B cell (primary cell): Measurements from ENCODE around the gene RNF227. TPM values are rescaled to one million over a fixed set of nuclear protein-coding genes. Genes with fewer than 3 reads are reported as not detected.
"Not testable (repeated sequence)": the region's sequence is repeated elsewhere in the genome, so short reads cannot be mapped to it uniquely, and the experiment has no call there.

Experiments
- ATAC-seq: fragments of 200-7000 bp; cut with Tn5 transposase; one replicate; pipeline ENCODE4 v1.10.0; 2021; ENCODE audit warnings: low read depth, mild to moderate bottlenecking, moderate number of reproducible peaks, moderate library complexity
- CTCF ChIA-PET: fragments of 350-600 bp; sonication (Branson Sonifier 250); formaldehyde crosslinking; loops from one replicate; lab custom pipeline; 2021; ENCODE audit warnings: antibody characterized with exemption, inconsistent platforms; lab: Charles Lee
- POLR2A ChIA-PET: fragments of 350-600 bp; sonication (Branson Sonifier 250); formaldehyde crosslinking; loops from one replicate; lab custom pipeline; 2021; ENCODE audit warnings: antibody characterized with exemption; lab: Charles Lee
- DNase-seq: peaks from one replicate; pipeline ENCODE4 v3.0.0; 2013
- H2AFZ ChIP-seq: 2 replicates; pipeline ENCODE4 v1.6.1; 2012; ENCODE audit warnings: mild to moderate bottlenecking, low read depth, low read length; ENCODE audit not compliant: insufficient read depth, poor library complexity, severe bottlenecking
- H3K27ac ChIP-seq, 2 donors: 1 replicate in 1 of 2; 2 replicates in 1 of 2; pipeline ENCODE4 v1.5.1; 2012 to 2013; ENCODE audit warnings: low read length in 2 of 2, mild to moderate bottlenecking in 2 of 2, moderate library complexity in 1 of 2
- H3K27me3 ChIP-seq, 4 experiments: fragments of 200-600 bp in 1 of 4; sonication (generic) in 1 of 4; replicated peaks in 1 of 4; 1 replicate in 2 of 4; 2 replicates in 2 of 4; pipeline versions ENCODE4 v1.6.1 to v1.7.0; 2013 to 2016; ENCODE audit warnings: low read length in 3 of 4, mild to moderate bottlenecking in 2 of 4, mixed read lengths in 1 of 4, moderate library complexity in 1 of 4; ENCODE audit not compliant: insufficient read depth in 4 of 4, control insufficient read depth in 3 of 4; ENCODE audit errors: control extremely low read depth in 1 of 4
- H3K36me3 ChIP-seq, 2 experiments: replicated peaks in 1 of 2; 1 replicate in 1 of 2; 2 replicates in 1 of 2; pipeline versions ENCODE4 v1.6.1 to v1.7.1; 2013; ENCODE audit warnings: low read length in 1 of 2; ENCODE audit not compliant: insufficient read depth in 2 of 2, control insufficient read depth in 1 of 2; ENCODE audit errors: control extremely low read depth in 1 of 2, extremely low read depth in 1 of 2
- H3K4me1 ChIP-seq, 2 donors: fragments of 200-600 bp in 1 of 2; sonication (generic) in 1 of 2; 1 replicate in 1 of 2; 2 replicates in 1 of 2; pipeline versions ENCODE4 v1.5.1 to v1.6.1; 2013 to 2017; ENCODE audit warnings: low read length in 2 of 2; ENCODE audit not compliant: control insufficient read depth in 2 of 2, insufficient read depth in 2 of 2
- H3K4me2 ChIP-seq: replicated peaks from 2 replicates; pipeline ENCODE3; 2012; ENCODE audit warnings: mild to moderate bottlenecking, low read depth, low read length; ENCODE audit not compliant: poor library complexity, severe bottlenecking
- H3K4me3 ChIP-seq, 5 experiments: fragments of 200-600 bp in 1 of 5; sonication (generic) in 1 of 5; 1 replicate in 3 of 5; 2 replicates in 2 of 5; pipeline versions ENCODE4 v1.5.1 to v1.7.0; 2011 to 2016; ENCODE audit warnings: low read length in 4 of 5, mild to moderate bottlenecking in 4 of 5, low read depth in 2 of 5, control low read depth in 1 of 5, moderate library complexity in 1 of 5; ENCODE audit not compliant: insufficient read depth in 1 of 5; ENCODE audit errors: control extremely low read depth in 1 of 5, extremely low read depth in 1 of 5
- H3K79me2 ChIP-seq: fragments of 200-600 bp; sonication (generic); one replicate; pipeline ENCODE4 v1.6.0; 2016; ENCODE audit warnings: low read length; ENCODE audit not compliant: control insufficient read depth, insufficient read depth
- H3K9ac ChIP-seq: fragments of 200-600 bp; sonication (generic); 2 replicates; pipeline ENCODE4 v1.6.1; 2017; ENCODE audit warnings: mild to moderate bottlenecking, low read length, moderate library complexity
- H3K9me3 ChIP-seq, 3 donors: one replicate each; pipeline versions ENCODE4 v1.6.1 to v1.7.1; 2013; ENCODE audit warnings: low read length in 2 of 3; ENCODE audit not compliant: control insufficient read depth in 2 of 3, insufficient read depth in 1 of 3; ENCODE audit errors: control extremely low read depth in 1 of 3
- H4K20me1 ChIP-seq: 2 replicates; pipeline ENCODE4 v1.6.0; 2012; ENCODE audit warnings: mild to moderate bottlenecking, low read length; ENCODE audit not compliant: insufficient read depth, control insufficient read depth, poor library complexity, severe bottlenecking
- H3K27ac Mint-ChIP-seq: one replicate; pipeline ENCODE4 v1.8.0; 2021; ENCODE audit warnings: mixed read lengths
- H3K27me3 Mint-ChIP-seq: one replicate; pipeline ENCODE4 v1.8.0; 2021; ENCODE audit warnings: mixed read lengths
- H3K4me1 Mint-ChIP-seq: one replicate; pipeline ENCODE4 v1.8.0; 2021; ENCODE audit warnings: mixed read lengths
- H3K4me3 Mint-ChIP-seq: one replicate; pipeline ENCODE4 v1.8.0; 2021; ENCODE audit warnings: mixed read lengths
- H3K9me3 Mint-ChIP-seq: one replicate; pipeline ENCODE4 v1.8.0; 2022; ENCODE audit warnings: mixed read lengths; ENCODE audit not compliant: insufficient read depth
- CTCF ChIP-seq: fragments of 200-600 bp; IDR thresholded peaks from one replicate; pipeline ENCODE4 v1.8.0; 2022; ENCODE audit warnings: antibody characterized with exemption, mild to moderate bottlenecking
- EZH2 ChIP-seq: IDR thresholded peaks from 2 replicates; pipeline ENCODE4 v1.6.1; 2012; ENCODE audit warnings: borderline replicate concordance, low read depth, mild to moderate bottlenecking, moderate library complexity, low read length; ENCODE audit not compliant: insufficient read depth, poor library complexity, severe bottlenecking
- WGBS: methylation state at CpG from one replicate; pipeline ENCODE4 v1.1.5; 2013; ENCODE audit warnings: missing lambda C conversion rate; ENCODE audit not compliant: insufficient coverage; 5-methylcytosine and 5-hydroxymethylcytosine counted together
- intact Hi-C: fragments of 100-400 bp; cut with micrococcal nuclease; formaldehyde crosslinking; loops from one replicate; pipeline ENCODE4 v1.10.0; 2022
- polyA plus RNA-seq: library from polyadenylated mRNA; depleted of rRNA; stranded (reverse); fragments of >200 nt; gene quantifications from 2 replicates; pipeline ENCODE4 v1.2.3, GENCODE V29; 2012
- total RNA-seq, 2 donors: library from RNA; stranded (reverse); fragments of 120-200 nt in 1 of 2; gene quantifications; 1 replicate in 1 of 2; 2 replicates in 1 of 2; pipeline versions ENCODE4 v1.2.3 to v1.2.4, GENCODE V29; 2013 to 2022

RNF227 gene
- total and polyA plus RNA-seq, 2 donors (not counting 1 experiment from before 2014, with no cell fraction given) = 3.8 to 11.8 TPM

- no peak overlapping the region for H3K9ac ChIP-seq
- TF ChIP-seq CTCF (no peak), EZH2 (no peak)
- no peak overlapping the region for H3K4me3 ChIP-seq
- ChIA-PET POLR2A (interaction anchor here (0.7 kb wide), 1 partner anchor 181 kb away, joined by 7 read pairs; no protein-coding TSS in a partner anchor), CTCF (no interaction called here)
- Mint-ChIP-seq H3K27me3 (peaks cover 9% of the 10 kb centered on the region), H3K9me3 (no peaks in the 10 kb centered on the region), H3K4me3 (no peak overlapping the region), H3K4me1 (peaks cover 9% of the 10 kb centered on the region), H3K27ac (no peak overlapping the region)
- no peak overlapping the region for H3K27ac ChIP-seq
- 82% methylated on average over 8 of the region's 13 CpGs for WGBS
- no peaks in the 10 kb centered on the region for H3K79me2 ChIP-seq
- intact Hi-C loops = no loop called here
- no peak overlapping the region for H3K4me2 ChIP-seq
- ATAC-seq (no peak), DNase-seq (no peak)
- no peak overlapping the region for H2AFZ ChIP-seq
- H3K36me3 ChIP-seq = no peaks in the 10 kb centered on the region
- H3K27me3 ChIP-seq = no peaks in the 10 kb centered on the region
- H3K9me3 ChIP-seq = no peaks in the 10 kb centered on the region
- H3K4me1 ChIP-seq = peaks cover 8 to 9% of the 10 kb centered on the region in 2 donors
- no peaks in the 10 kb centered on the region for H4K20me1 ChIP-seq
Observed at GRCh38 chr17:7955414-7956227, 39.5 kb upstream of the RNF227 start.

GRCh38 chr17:7953266-7953665, 37.2 kb upstream of the RNF227 start:
- ATAC-seq, H3K9me3 Mint-ChIP-seq, H3K27ac Mint-ChIP-seq, H3K36me3 ChIP-seq, DNase-seq, intact Hi-C loops, H3K27me3 ChIP-seq, H3K79me2 ChIP-seq, H3K27me3 Mint-ChIP-seq, H3K27ac ChIP-seq, H2AFZ ChIP-seq, H3K4me3 ChIP-seq, H3K9ac ChIP-seq, H3K4me3 Mint-ChIP-seq, H3K4me2 ChIP-seq, H3K4me1 ChIP-seq, H4K20me1 ChIP-seq, H3K9me3 ChIP-seq: not testable (repeated sequence)
- ChIA-PET CTCF (interaction anchor here (2.2 kb wide), 1 partner anchor 37 kb away, joined by 12 read pairs; no protein-coding TSS in a partner anchor), POLR2A (interaction anchor here (0.6 kb wide), 1 partner anchor 1122 kb away, joined by 3 read pairs; no protein-coding TSS in a partner anchor)
- WGBS = over 99% methylated on average over 13 of the region's 13 CpGs
- peaks cover 11% of the 10 kb centered on the region for H3K4me1 Mint-ChIP-seq
